ENCODE measurements around the gene TP53I3. TPM values are rescaled to one million over a fixed set of nuclear protein-coding genes. Genes with fewer than 3 reads are reported as not detected.

Gene TP53I3
- total RNA-seq, 4 donors from 2014 or later, result 5.0 to 17.9 (median 8.5) TPM

- DNase-seq (ENCODE audit: low spot score in 2 of 2), result peak in 1 of 2 donors; percentile 80
- H3K4me3 ChIP-seq (ENCODE audit: low read depth, poor library complexity, severe bottlenecking), result no peak overlapping the region
- intact Hi-C loops (cut with DNase I; ENCODE audit: low total_unique reads), result loop anchor here (10.0 kb wide), 2 partner anchors 148 to 258 kb away; no protein-coding TSS in a partner anchor
- WGBS, 2 donors, result 74 to 87% methylated on average over 8 of the region's 8 CpGs
- no peak for TF ChIP-seq POLR2A (IDR thresholded peaks at IDR 0.05)
- TF ChIP-seq, protein P1, sequence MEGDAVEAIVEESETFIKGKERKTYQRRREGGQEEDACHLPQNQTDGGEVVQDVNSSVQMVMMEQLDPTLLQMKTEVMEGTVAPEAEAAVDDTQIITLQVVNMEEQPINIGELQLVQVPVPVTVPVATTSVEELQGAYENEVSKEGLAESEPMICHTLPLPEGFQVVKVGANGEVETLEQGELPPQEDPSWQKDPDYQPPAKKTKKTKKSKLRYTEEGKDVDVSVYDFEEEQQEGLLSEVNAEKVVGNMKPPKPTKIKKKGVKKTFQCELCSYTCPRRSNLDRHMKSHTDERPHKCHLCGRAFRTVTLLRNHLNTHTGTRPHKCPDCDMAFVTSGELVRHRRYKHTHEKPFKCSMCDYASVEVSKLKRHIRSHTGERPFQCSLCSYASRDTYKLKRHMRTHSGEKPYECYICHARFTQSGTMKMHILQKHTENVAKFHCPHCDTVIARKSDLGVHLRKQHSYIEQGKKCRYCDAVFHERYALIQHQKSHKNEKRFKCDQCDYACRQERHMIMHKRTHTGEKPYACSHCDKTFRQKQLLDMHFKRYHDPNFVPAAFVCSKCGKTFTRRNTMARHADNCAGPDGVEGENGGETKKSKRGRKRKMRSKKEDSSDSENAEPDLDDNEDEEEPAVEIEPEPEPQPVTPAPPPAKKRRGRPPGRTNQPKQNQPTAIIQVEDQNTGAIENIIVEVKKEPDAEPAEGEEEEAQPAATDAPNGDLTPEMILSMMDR (IDR thresholded peaks at IDR 0.05), result no peak
Observed at GRCh38 chr2:24082787-24083566, 1.7 kb downstream of the TP53I3 start.

DNA sequence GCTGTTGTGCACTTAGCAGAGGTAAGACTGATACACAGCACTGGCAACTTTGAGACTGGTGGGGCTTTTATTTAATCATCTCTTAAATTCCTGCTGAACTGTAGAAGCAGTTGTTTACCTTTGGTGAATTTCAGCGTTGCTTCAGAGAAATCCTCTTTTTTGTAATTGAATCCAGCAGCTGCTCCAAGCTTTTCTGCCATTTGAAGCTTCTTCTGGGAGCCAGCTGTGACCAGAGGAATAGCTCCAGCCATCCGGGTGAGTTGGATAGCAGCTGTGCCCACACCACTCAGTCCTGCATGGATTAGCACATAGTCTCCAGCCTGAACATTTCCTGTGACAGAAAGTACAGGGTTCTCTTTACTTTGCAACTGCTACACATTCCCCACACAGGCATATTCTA is 3.9 kb downstream of the TP53I3 start:
- TF ChIP-seq POLR2A (IDR thresholded peaks at IDR 0.05), result no peak
- no peak for DNase-seq (ENCODE audit: low spot score in 2 of 2)
- 54 to 76% methylated on average over 2 of the region's 2 CpGs for WGBS, 2 donors
- no peak overlapping the region for H3K4me3 ChIP-seq (ENCODE audit: low read depth, poor library complexity, severe bottlenecking)
- intact Hi-C loops (cut with DNase I; ENCODE audit: low total_unique reads), result loop anchor here (10.0 kb wide), 2 partner anchors 146 to 256 kb away; no protein-coding TSS in a partner anchor

- intact Hi-C loops (cut with DNase I; ENCODE audit: low total_unique reads), result no loop called here
- TF ChIP-seq, protein P1 (IDR thresholded peaks at IDR 0.05), result no peak
- WGBS, 2 donors, result 57 to 60% methylated on average over 2 of the region's 2 CpGs
Observed at GRCh38 chr2:24077879-24078278, 6.8 kb downstream of the TP53I3 start.

GRCh38 chr2:24077535-24077877 is 7.1 kb downstream of the TP53I3 start:
- DNase-seq (ENCODE audit: low spot score in 2 of 2), result no peak
- no peak for TF ChIP-seq POLR2A (IDR thresholded peaks at IDR 0.05)
- TF ChIP-seq, protein P1 (IDR thresholded peaks at IDR 0.05), result no peak
- peak overlapping the region; percentile 41 for H3K4me3 ChIP-seq (ENCODE audit: low read depth, poor library complexity, severe bottlenecking)
- intact Hi-C loops (cut with DNase I; ENCODE audit: low total_unique reads), result no loop called here
- WGBS, 2 donors, result 5 to 11% methylated on average over 9 of the region's 9 CpGs

More at GRCh38 chr2:24077879-24078278, 6.8 kb downstream of the TP53I3 start:
- no peak for DNase-seq (ENCODE audit: low spot score in 2 of 2)
- no peak overlapping the region for H3K4me3 ChIP-seq (ENCODE audit: low read depth, poor library complexity, severe bottlenecking)

- no peak for DNase-seq (ENCODE audit: low spot score in 2 of 2)
- peak overlapping the region; percentile 41 for H3K4me3 ChIP-seq (ENCODE audit: low read depth, poor library complexity, severe bottlenecking)
- WGBS, 2 donors, result 3 to 6% methylated on average over 41 of the region's 41 CpGs
- intact Hi-C loops (cut with DNase I; ENCODE audit: low total_unique reads), result no loop called here
- TF ChIP-seq POLR2A (IDR thresholded peaks at IDR 0.05), result no peak
- TF ChIP-seq, protein P1 (IDR thresholded peaks at IDR 0.05), result no peak
Observed at GRCh38 chr2:24076849-24077534, 7.6 kb downstream of the TP53I3 start.
